ENCODE data around the gene JCAD. TPM values are rescaled to one million over a fixed set of nuclear protein-coding genes. Genes with fewer than 3 reads are reported as not detected.

The JCAD gene
- polyA plus RNA-seq, 1 donor from 2014 or later: 2.3 TPM

- Histone ChIP-seq H3K4me3 (ENCODE audit: low read length) (no peak overlapping the region), H3K9ac (ENCODE audit: low read length) (no peak overlapping the region), H3K36me3 (ENCODE audit: insufficient read depth, low read length) (no peaks in the 10 kb centered on the region), H3K27me3 (ENCODE audit: insufficient read depth, low read depth, low read length) (no peaks in the 10 kb centered on the region), H3K4me2 (ENCODE audit: low read length) (no peak overlapping the region), H2AFZ (ENCODE audit: low read depth, low read length) (no peak overlapping the region), H3K27ac (ENCODE audit: low read length) (no peak overlapping the region), H4K20me1 (ENCODE audit: insufficient read depth) (no peaks in the 10 kb centered on the region), H3F3A (ENCODE audit: insufficient read depth, low read length, poor library complexity, severe bottlenecking) (no peaks in the 10 kb centered on the region), H3K79me2 (replicated peaks; ENCODE audit: insufficient read depth, low read length) (no peaks in the 10 kb centered on the region), H3K9me2 (ENCODE audit: insufficient read depth, low read length) (no peaks in the 10 kb centered on the region), H3K9me3 (ENCODE audit: low read length) (no peaks in the 10 kb centered on the region)
- TF ChIP-seq TAF1 (IDR thresholded peaks at IDR 0.05; ENCODE audit: low read depth): no peak
- TF ChIP-seq SMC3 (conservative IDR thresholded peaks at IDR 0.05; ENCODE audit: poor library complexity): no peak
- TF ChIP-seq MXI1 (conservative IDR thresholded peaks at IDR 0.05; ENCODE audit: poor library complexity, severe bottlenecking): no peak
- no peak for TF ChIP-seq CTCF (IDR thresholded peaks at IDR 0.05; ENCODE audit: poor library complexity, severe bottlenecking)
- TF ChIP-seq POLR2AphosphoS5 (IDR thresholded peaks at IDR 0.05): no peak
- TF ChIP-seq RAD21 (conservative IDR thresholded peaks at IDR 0.05): no peak
- no peak for TF ChIP-seq EP300 (conservative IDR thresholded peaks at IDR 0.05; ENCODE audit: poor library complexity, severe bottlenecking)
- TF ChIP-seq REST (IDR thresholded peaks at IDR 0.05; ENCODE audit: borderline replicate concordance): no peak
- no peak for TF ChIP-seq EZH2 (IDR thresholded peaks at IDR 0.05; ENCODE audit: borderline replicate concordance, insufficient read depth, low read length, poor library complexity, severe bottlenecking)
Observed at GRCh38 chr10:30099101-30099500, 39.7 kb upstream of the JCAD start.

- Histone ChIP-seq H3F3A (ENCODE audit: insufficient read depth, low read length, poor library complexity, severe bottlenecking) (no peaks in the 10 kb centered on the region), H3K79me2 (replicated peaks; ENCODE audit: insufficient read depth, low read length) (no peaks in the 10 kb centered on the region), H4K20me1 (ENCODE audit: insufficient read depth) (no peaks in the 10 kb centered on the region), H3K9me3 (ENCODE audit: low read length) (no peaks in the 10 kb centered on the region), H3K36me3 (ENCODE audit: insufficient read depth, low read length) (no peaks in the 10 kb centered on the region), H3K4me2 (ENCODE audit: low read length) (no peak overlapping the region), H3K27ac (ENCODE audit: low read length) (no peak overlapping the region), H3K4me3 (ENCODE audit: low read length) (no peak overlapping the region), H3K9ac (ENCODE audit: low read length) (no peak overlapping the region), H3K27me3 (ENCODE audit: insufficient read depth, low read depth, low read length) (no peaks in the 10 kb centered on the region), H2AFZ (ENCODE audit: low read depth, low read length) (no peak overlapping the region), H3K9me2 (ENCODE audit: insufficient read depth, low read length) (no peaks in the 10 kb centered on the region)
- TF ChIP-seq EZH2 (IDR thresholded peaks at IDR 0.05; ENCODE audit: borderline replicate concordance, insufficient read depth, low read length, poor library complexity, severe bottlenecking): no peak
- TF ChIP-seq TAF1 (IDR thresholded peaks at IDR 0.05; ENCODE audit: low read depth): no peak
- TF ChIP-seq REST (IDR thresholded peaks at IDR 0.05; ENCODE audit: borderline replicate concordance): no peak
- no peak for TF ChIP-seq POLR2AphosphoS5 (IDR thresholded peaks at IDR 0.05)
- no peak for TF ChIP-seq EP300 (conservative IDR thresholded peaks at IDR 0.05; ENCODE audit: poor library complexity, severe bottlenecking)
- TF ChIP-seq RAD21 (conservative IDR thresholded peaks at IDR 0.05): no peak
- no peak for TF ChIP-seq MXI1 (conservative IDR thresholded peaks at IDR 0.05; ENCODE audit: poor library complexity, severe bottlenecking)
- no peak for TF ChIP-seq CTCF (IDR thresholded peaks at IDR 0.05; ENCODE audit: poor library complexity, severe bottlenecking)
- no peak for TF ChIP-seq SMC3 (conservative IDR thresholded peaks at IDR 0.05; ENCODE audit: poor library complexity)
Observed at GRCh38 chr10:30098629-30099028, 39.2 kb upstream of the JCAD start.
